ENCODE results near the gene PARP15. TPM values are rescaled to one million over a fixed set of nuclear protein-coding genes. Genes with fewer than 3 reads are reported as not detected.

Gene PARP15
- total and polyA plus RNA-seq, 3 donors from 2014 or later, result 1.5 to 4.8 (median 3.7) TPM

- no peak for TF ChIP-seq CTCF (IDR thresholded peaks at IDR 0.05)
- TF ChIP-seq POLR2A (IDR thresholded peaks at IDR 0.05), result no peak
- Histone ChIP-seq H3K27me3 (no peaks in the 10 kb centered on the region), H3K4me3 (no peak overlapping the region), H3K27ac (no peak overlapping the region), H3K9me3 (no peaks in the 10 kb centered on the region), H3K36me3 (ENCODE audit: low read depth, missing control alignments) (no peaks in the 10 kb centered on the region), H3K4me1 (no peaks in the 10 kb centered on the region)
- intact Hi-C loops (cut with DNase I; ENCODE audit: low total_unique reads), result no loop called here
- WGBS, 2 donors, result 87 to 92% methylated on average over 6 of the region's 6 CpGs
- DNase-seq, result no peak
These were observed 41.4 kb upstream of the PARP15 start for GRCh38 chr3:122535964-122536631.

- no peak overlapping the region for H3K27ac ChIP-seq
- TF ChIP-seq CTCF (IDR thresholded peaks at IDR 0.05), result no peak
- TF ChIP-seq POLR2A (IDR thresholded peaks at IDR 0.05), result no peak
- no peak for DNase-seq
- H3K4me1 ChIP-seq, result no peaks in the 10 kb centered on the region
- H3K27me3 ChIP-seq, result no peaks in the 10 kb centered on the region
- intact Hi-C loops (cut with DNase I; ENCODE audit: low total_unique reads), result no loop called here
- no peaks in the 10 kb centered on the region for H3K36me3 ChIP-seq (ENCODE audit: low read depth, missing control alignments)
- WGBS, 2 donors, result 63 to 65% methylated on average over 3 of the region's 3 CpGs
- H3K9me3 ChIP-seq, result no peaks in the 10 kb centered on the region
- no peak overlapping the region for H3K4me3 ChIP-seq
These were observed 40.8 kb upstream of the PARP15 start for GRCh38 chr3:122536632-122537001.

GRCh38 chr3:122538956-122539490 lies 38.4 kb upstream of the PARP15 start:
- H3K9me3 ChIP-seq, result no peaks in the 10 kb centered on the region
- no peak for DNase-seq
- no peak for TF ChIP-seq POLR2A (IDR thresholded peaks at IDR 0.05)
- TF ChIP-seq CTCF (IDR thresholded peaks at IDR 0.05), result no peak
- H3K27me3 ChIP-seq, result no peaks in the 10 kb centered on the region
- WGBS, 2 donors, result 89 to 93% methylated on average over 7 of the region's 7 CpGs
- no peaks in the 10 kb centered on the region for H3K36me3 ChIP-seq (ENCODE audit: low read depth, missing control alignments)
- intact Hi-C loops (cut with DNase I; ENCODE audit: low total_unique reads), result no loop called here
- H3K27ac ChIP-seq, result no peak overlapping the region
- no peak overlapping the region for H3K4me3 ChIP-seq
- H3K4me1 ChIP-seq, result no peaks in the 10 kb centered on the region

- H3K4me1 ChIP-seq, result no peaks in the 10 kb centered on the region
- no peak overlapping the region for H3K27ac ChIP-seq
- H3K27me3 ChIP-seq, result no peaks in the 10 kb centered on the region
- H3K4me3 ChIP-seq, result no peak overlapping the region
- TF ChIP-seq POLR2A (IDR thresholded peaks at IDR 0.05), result no peak
- no peak for TF ChIP-seq CTCF (IDR thresholded peaks at IDR 0.05)
- DNase-seq, result no peak
- intact Hi-C loops (cut with DNase I; ENCODE audit: low total_unique reads), result no loop called here
- H3K36me3 ChIP-seq (ENCODE audit: low read depth, missing control alignments), result no peaks in the 10 kb centered on the region
- WGBS, 2 donors, result 84 to 90% methylated on average over 5 of the region's 5 CpGs
- H3K9me3 ChIP-seq, result no peaks in the 10 kb centered on the region
These were observed 31.3 kb upstream of the PARP15 start for GRCh38 chr3:122546151-122546550.

GRCh38 chr3:122548076-122548475 lies 29.4 kb upstream of the PARP15 start:
- H3K27ac ChIP-seq, result no peak overlapping the region
- H3K9me3 ChIP-seq, result no peaks in the 10 kb centered on the region
- H3K4me1 ChIP-seq, result no peaks in the 10 kb centered on the region
- no peaks in the 10 kb centered on the region for H3K27me3 ChIP-seq
- no peak for DNase-seq
- no peaks in the 10 kb centered on the region for H3K36me3 ChIP-seq (ENCODE audit: low read depth, missing control alignments)
- TF ChIP-seq CTCF (IDR thresholded peaks at IDR 0.05) (no peak), POLR2A (IDR thresholded peaks at IDR 0.05) (no peak)
- no peak overlapping the region for H3K4me3 ChIP-seq
- WGBS, 2 donors, result 84 to 89% methylated on average over 3 of the region's 3 CpGs
- intact Hi-C loops (cut with DNase I; ENCODE audit: low total_unique reads), result no loop called here

All from testis (tissue), 3 donors.